ENCODE data around the gene ZNF609. TPM values are rescaled to one million over a fixed set of nuclear protein-coding genes. Genes with fewer than 3 reads are reported as not detected.

Gene ZNF609
- total RNA-seq (2014; rRNA removed; shearing (Covaris generic)): 10.6 and 12.1 TPM in 2 replicates

- DNase-seq (ENCODE audit: low read depth): peak; percentile 95
Observed at GRCh38 chr15:64460206-64460723, at the start of gene ZNF609. Gene ZNF609, plus strand, starts transcription at chr15:64460578. Its CDS starts 38,842 bp downstream, at chr15:64499420.

- DNase-seq (ENCODE audit: low read depth): no peak
Observed at GRCh38 chr15:64412216-64412615, 48.2 kb upstream of the ZNF609 start.

- DNase-seq (ENCODE audit: low read depth): no peak
Observed at GRCh38 chr15:64422697-64423096, 37.7 kb upstream of the ZNF609 start.

GRCh38 chr15:64423970-64424369 lies 36.4 kb upstream of the ZNF609 start:
- DNase-seq (ENCODE audit: low read depth): no peak

- DNase-seq (ENCODE audit: low read depth): no peak
Observed at GRCh38 chr15:64425221-64425620, 35.2 kb upstream of the ZNF609 start.

- peak; percentile 30 for DNase-seq (ENCODE audit: low read depth)
Observed at GRCh38 chr15:64426845-64427465, 33.4 kb upstream of the ZNF609 start.

- no peak for DNase-seq (ENCODE audit: low read depth)
Observed at GRCh38 chr15:64429448-64429847, 30.9 kb upstream of the ZNF609 start.

GRCh38 chr15:64430000-64430735 lies 30.2 kb upstream of the ZNF609 start:
- peak; percentile 84 for DNase-seq (ENCODE audit: low read depth)

GRCh38 chr15:64437982-64438381 lies 22.4 kb upstream of the ZNF609 start:
- DNase-seq (ENCODE audit: low read depth): no peak

- DNase-seq (ENCODE audit: low read depth): no peak
Observed at GRCh38 chr15:64438653-64439447, 21.5 kb upstream of the ZNF609 start.

GRCh38 chr15:64441852-64442251 lies 18.5 kb upstream of the ZNF609 start:
- DNase-seq (ENCODE audit: low read depth): no peak

- no peak for DNase-seq (ENCODE audit: low read depth)
Observed at GRCh38 chr15:64443016-64443415, 17.4 kb upstream of the ZNF609 start.

- DNase-seq (ENCODE audit: low read depth): peak; percentile 75
Observed at GRCh38 chr15:64443747-64444621, 16.4 kb upstream of the ZNF609 start.

- DNase-seq (ENCODE audit: low read depth): no peak
Observed at GRCh38 chr15:64444836-64445235, 15.5 kb upstream of the ZNF609 start.

- no peak for DNase-seq (ENCODE audit: low read depth)
Observed at GRCh38 chr15:64447536-64448315, 12.7 kb upstream of the ZNF609 start.

- DNase-seq (ENCODE audit: low read depth): no peak
Observed at GRCh38 chr15:64452988-64453688, 7.2 kb upstream of the ZNF609 start.

- no peak for DNase-seq (ENCODE audit: low read depth)
Observed at GRCh38 chr15:64453689-64454037, 6.7 kb upstream of the ZNF609 start.

- no peak for DNase-seq (ENCODE audit: low read depth)
Observed at GRCh38 chr15:64454282-64454681, 6.1 kb upstream of the ZNF609 start.

GRCh38 chr15:64455961-64456371 lies 4.4 kb upstream of the ZNF609 start:
- no peak for DNase-seq (ENCODE audit: low read depth)

- peak; percentile 14 for DNase-seq (ENCODE audit: low read depth)
Observed at GRCh38 chr15:64456634-64457108, 3.7 kb upstream of the ZNF609 start.

All from RPMI7951 (cell line).